GM21381 (cell line): Measurements from ENCODE around the gene MRGPRG.

ENCODE experiments used
- ATAC-seq: cut with Tn5 transposase; IDR thresholded peaks from one replicate; pipeline ENCODE4 v1.9.1; 2021; ENCODE audit warnings: mild to moderate bottlenecking, moderate library complexity; ENCODE audit not compliant: unreplicated experiment

Gene MRGPRG

GRCh38 chr11:3195251-3196160 lies 23.1 kb downstream of the MRGPRG start:
- no peak for ATAC-seq

GRCh38 chr11:3194016-3194816 lies 24.4 kb downstream of the MRGPRG start:
- ATAC-seq, result no peak

- no peak for ATAC-seq
Measured at GRCh38 chr11:3193373-3194015, 25.1 kb downstream of the MRGPRG start.

GRCh38 chr11:3192511-3193372 lies 25.9 kb downstream of the MRGPRG start:
- no peak for ATAC-seq

GRCh38 chr11:3191586-3192324 lies 26.9 kb downstream of the MRGPRG start:
- ATAC-seq, result no peak

- ATAC-seq, result no peak
Measured at GRCh38 chr11:3190600-3190999, 28.0 kb downstream of the MRGPRG start.

- no peak for ATAC-seq
Measured at GRCh38 chr11:3189886-3190583, 28.6 kb downstream of the MRGPRG start.

GRCh38 chr11:3189196-3189843 lies 29.3 kb downstream of the MRGPRG start:
- ATAC-seq, result no peak

GRCh38 chr11:3188496-3189195 lies 30.0 kb downstream of the MRGPRG start:
- no peak for ATAC-seq

GRCh38 chr11:3186166-3186953 lies 32.3 kb downstream of the MRGPRG start:
- ATAC-seq, result no peak

GRCh38 chr11:3184732-3185347 lies 33.8 kb downstream of the MRGPRG start:
- no peak for ATAC-seq

GRCh38 chr11:3183523-3183922 lies 35.1 kb downstream of the MRGPRG start:
- ATAC-seq, result no peak

- ATAC-seq, result no peak
Measured at GRCh38 chr11:3182462-3182852, 36.2 kb downstream of the MRGPRG start.

- no peak for ATAC-seq
Measured at GRCh38 chr11:3181725-3182461, 36.7 kb downstream of the MRGPRG start.

- ATAC-seq, result no peak
Measured at GRCh38 chr11:3180869-3181268, 37.7 kb downstream of the MRGPRG start.

GRCh38 chr11:3178349-3178748 lies 40.3 kb downstream of the MRGPRG start:
- ATAC-seq, result no peak
